Parathyroid adenoma (tissue), 2 donors: ENCODE measurements around the gene DCDC2C.

Experiments
- H2AFZ ChIP-seq: fragments of 300-600 bp; sonication (generic); one replicate; pipeline ENCODE4 v1.7.0; 2017; ENCODE audit warnings: antibody characterized with exemption, mild to moderate bottlenecking
- H3K27ac ChIP-seq: fragments of 300-600 bp; sonication (generic); one replicate; pipeline ENCODE4 v1.7.0; 2017
- H3K27me3 ChIP-seq: fragments of 300-600 bp; sonication (generic); one replicate; pipeline ENCODE4 v1.7.0; 2017; ENCODE audit warnings: low read length; ENCODE audit not compliant: control insufficient read depth, insufficient read depth
- H3K36me3 ChIP-seq: fragments of 300-600 bp; sonication (generic); one replicate; pipeline ENCODE4 v1.7.0; 2017; ENCODE audit warnings: low read length; ENCODE audit not compliant: control insufficient read depth, insufficient read depth
- H3K4me1 ChIP-seq: fragments of 300-600 bp; sonication (generic); one replicate; pipeline ENCODE4 v1.7.0; 2017; ENCODE audit warnings: control low read depth
- H3K4me2 ChIP-seq: fragments of 300-600 bp; sonication (generic); one replicate; pipeline ENCODE4 v1.7.0; 2017; ENCODE audit warnings: low read length
- H3K4me3 ChIP-seq: fragments of 300-600 bp; sonication (generic); one replicate; pipeline ENCODE4 v1.7.0; 2017; ENCODE audit warnings: low read depth, low read length
- H3K79me2 ChIP-seq: fragments of 300-600 bp; sonication (generic); one replicate; pipeline ENCODE4 v1.7.0; 2017; ENCODE audit warnings: control low read depth
- H3K9ac ChIP-seq: fragments of 300-600 bp; sonication (generic); one replicate; pipeline ENCODE4 v1.7.0; 2017; ENCODE audit warnings: mild to moderate bottlenecking
- H3K9me3 ChIP-seq: fragments of 300-600 bp; sonication (generic); one replicate; pipeline ENCODE4 v1.7.0; 2017; ENCODE audit warnings: low read length; ENCODE audit not compliant: control insufficient read depth
- CTCF ChIP-seq: fragments of 300-600 bp; sonication (generic); IDR thresholded peaks from one replicate; pipeline ENCODE4 v1.7.0; 2017; ENCODE audit warnings: antibody characterized with exemption, mild to moderate bottlenecking
- donor health status: primary hyperparathyroidism.

The DCDC2C gene

DNA sequence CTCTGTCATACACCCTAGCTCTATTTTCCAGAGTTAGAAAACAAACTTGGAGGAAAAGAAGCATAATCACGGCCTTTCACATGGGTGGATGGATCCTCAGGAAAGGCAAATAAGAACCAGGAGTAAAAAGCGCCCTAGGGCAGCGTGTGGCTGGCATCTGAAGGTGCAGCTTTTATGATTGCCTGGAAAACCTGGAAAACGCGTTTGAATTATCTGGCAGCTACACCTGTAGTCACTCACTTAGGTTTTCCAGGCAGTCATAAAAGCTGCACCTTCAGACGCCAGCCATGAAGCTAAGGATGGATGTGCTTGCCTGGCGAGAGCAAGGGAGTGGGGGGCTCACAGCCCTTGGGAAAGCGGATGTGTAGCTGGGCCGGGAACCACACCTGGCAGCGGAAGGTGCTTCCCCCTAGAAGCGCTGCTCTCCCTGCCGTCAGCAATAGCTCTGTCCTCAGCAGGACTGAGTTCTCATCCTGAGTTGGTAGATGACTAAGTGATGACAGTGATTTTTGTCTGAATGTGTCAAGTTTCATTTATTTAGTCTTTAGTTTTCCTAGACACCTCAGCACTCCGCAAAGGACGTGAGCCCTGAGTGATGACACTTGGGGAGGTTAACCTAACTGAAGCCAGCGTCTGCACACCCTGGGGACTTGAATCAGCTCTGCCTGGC is 82.0 kb downstream of the DCDC2C start:
- no peaks in the 10 kb centered on the region for H3K79me2 ChIP-seq
- TF ChIP-seq CTCF: no peak

GRCh38 chr2:3785890-3786273 is 82.5 kb downstream of the DCDC2C start:
- H3K4me2 ChIP-seq: no peak overlapping the region
- H3K79me2 ChIP-seq: no peaks in the 10 kb centered on the region
- no peak overlapping the region for H3K9ac ChIP-seq
- no peak overlapping the region for H2AFZ ChIP-seq
- H3K4me3 ChIP-seq: no peak overlapping the region
- no peaks in the 10 kb centered on the region for H3K9me3 ChIP-seq
- no peak overlapping the region for H3K27ac ChIP-seq
- H3K4me1 ChIP-seq: no peaks in the 10 kb centered on the region
- no peak for TF ChIP-seq CTCF
- H3K36me3 ChIP-seq: no peaks in the 10 kb centered on the region
- H3K27me3 ChIP-seq: no peaks in the 10 kb centered on the region

More for the DNA sequence above, 82.0 kb downstream of the DCDC2C start:
- H3K27me3 ChIP-seq: no peaks in the 10 kb centered on the region
- H2AFZ ChIP-seq: no peak overlapping the region
- no peaks in the 10 kb centered on the region for H3K4me1 ChIP-seq
- H3K4me2 ChIP-seq: no peak overlapping the region
- no peak overlapping the region for H3K9ac ChIP-seq
- H3K4me3 ChIP-seq: no peak overlapping the region
- H3K9me3 ChIP-seq: no peaks in the 10 kb centered on the region
- H3K36me3 ChIP-seq: no peaks in the 10 kb centered on the region
- no peak overlapping the region for H3K27ac ChIP-seq

DNA sequence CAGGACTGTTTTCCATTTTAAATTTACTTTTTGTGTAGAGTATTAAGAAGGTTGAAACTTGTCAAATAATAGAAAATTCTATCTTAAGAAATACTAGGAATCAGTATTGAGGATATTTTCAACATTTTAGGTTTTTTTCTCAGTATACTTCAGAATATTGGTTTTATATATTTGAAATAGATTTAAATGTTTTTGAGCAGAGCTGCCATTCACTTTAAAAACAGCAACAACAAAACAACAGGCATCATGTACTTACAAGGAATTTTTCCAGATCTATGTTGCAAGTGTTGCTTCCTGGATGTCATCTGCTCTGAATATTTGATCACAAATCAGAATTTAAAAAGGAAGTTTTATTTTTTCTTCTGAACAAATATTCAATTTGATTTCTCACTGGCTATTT is 84.4 kb downstream of the DCDC2C start:
- no peak overlapping the region for H3K4me3 ChIP-seq
- H3K9me3 ChIP-seq: no peaks in the 10 kb centered on the region
- no peaks in the 10 kb centered on the region for H3K36me3 ChIP-seq
- H3K9ac ChIP-seq: no peak overlapping the region
- TF ChIP-seq CTCF: no peak
- H2AFZ ChIP-seq: no peak overlapping the region
- no peak overlapping the region for H3K27ac ChIP-seq
- no peak overlapping the region for H3K4me2 ChIP-seq
- no peaks in the 10 kb centered on the region for H3K27me3 ChIP-seq
- H3K4me1 ChIP-seq: no peaks in the 10 kb centered on the region
- no peaks in the 10 kb centered on the region for H3K79me2 ChIP-seq

GRCh38 chr2:3789256-3789655 is 85.9 kb downstream of the DCDC2C start:
- TF ChIP-seq CTCF: no peak
- no peaks in the 10 kb centered on the region for H3K4me1 ChIP-seq

GRCh38 chr2:3793249-3793648 is 89.9 kb downstream of the DCDC2C start:
- no peak overlapping the region for H2AFZ ChIP-seq
- no peaks in the 10 kb centered on the region for H3K36me3 ChIP-seq
- H3K4me2 ChIP-seq: no peak overlapping the region
- no peaks in the 10 kb centered on the region for H3K4me1 ChIP-seq
- no peak overlapping the region for H3K9ac ChIP-seq
- H3K4me3 ChIP-seq: no peak overlapping the region
- no peaks in the 10 kb centered on the region for H3K79me2 ChIP-seq
- no peak for TF ChIP-seq CTCF
- H3K9me3 ChIP-seq: no peaks in the 10 kb centered on the region
- H3K27me3 ChIP-seq: no peaks in the 10 kb centered on the region
- H3K27ac ChIP-seq: no peak overlapping the region

More at GRCh38 chr2:3789256-3789655, 85.9 kb downstream of the DCDC2C start:
- Histone ChIP-seq H3K9me3 (no peaks in the 10 kb centered on the region), H3K4me3 (no peak overlapping the region), H3K36me3 (no peaks in the 10 kb centered on the region), H2AFZ (no peak overlapping the region), H3K4me2 (no peak overlapping the region), H3K27me3 (no peaks in the 10 kb centered on the region), H3K9ac (no peak overlapping the region), H3K79me2 (no peaks in the 10 kb centered on the region), H3K27ac (no peak overlapping the region)
